Neural progenitor cell (in vitro differentiated cells): ENCODE results near the gene SLCO3A1. TPM values are rescaled to one million over a fixed set of nuclear protein-coding genes. Genes with fewer than 3 reads are reported as not detected.

ENCODE experiments used
- DNase-seq: peaks from one replicate; pipeline ENCODE4 v3.0.0-alpha.2; 2016; ENCODE audit warnings: low spot score
- H2AFZ ChIP-seq: fragments of 200-600 bp; sonication (generic); replicated peaks from 2 replicates; pipeline ENCODE4 v1.6.1; 2016; ENCODE audit warnings: antibody characterized with exemption
- H3F3A ChIP-seq: fragments of 200-600 bp; sonication (generic); 2 replicates; pipeline ENCODE4 v1.6.1; 2016; ENCODE audit warnings: antibody characterized with exemption, low read depth
- H3K27ac ChIP-seq: fragments of 200-600 bp; sonication (generic); 2 replicates; pipeline ENCODE4 v1.5.1; 2016; ENCODE audit warnings: mild to moderate bottlenecking
- H3K27me3 ChIP-seq: fragments of 200-600 bp; sonication (generic); 2 replicates; pipeline ENCODE4 v1.6.1; 2016; ENCODE audit warnings: mild to moderate bottlenecking, moderate library complexity
- H3K36me3 ChIP-seq: fragments of 200-600 bp; sonication (generic); 2 replicates; pipeline ENCODE4 v1.5.1; 2016
- H3K4me1 ChIP-seq: fragments of 200-600 bp; sonication (generic); 2 replicates; pipeline ENCODE4 v1.6.1; 2016; ENCODE audit warnings: mixed run types
- H3K4me2 ChIP-seq: fragments of 200-600 bp; sonication (generic); 2 replicates; pipeline ENCODE4 v1.6.1; 2016
- H3K4me3 ChIP-seq: fragments of 200-600 bp; sonication (generic); 2 replicates; pipeline ENCODE4 v1.5.1; 2016
- H3K79me2 ChIP-seq: fragments of 200-600 bp; sonication (generic); 2 replicates; pipeline ENCODE4 v1.6.1; 2016; ENCODE audit warnings: low read depth
- H3K9ac ChIP-seq: fragments of 200-600 bp; sonication (generic); 2 replicates; pipeline ENCODE4 v1.6.1; 2016
- H3K9me3 ChIP-seq: fragments of 200-600 bp; sonication (generic); 2 replicates; pipeline ENCODE4 v1.5.1; 2016; ENCODE audit warnings: low read depth
- H4K20me1 ChIP-seq: fragments of 200-600 bp; sonication (generic); 2 replicates; pipeline ENCODE4 v1.6.1; 2016; ENCODE audit warnings: low read depth
- H3K27ac Mint-ChIP-seq: 3 replicates; pipeline ENCODE4 v1.8.0; 2021; ENCODE audit warnings: mixed read lengths
- H3K27me3 Mint-ChIP-seq: 2 replicates; pipeline ENCODE4 v1.8.0; 2022; ENCODE audit warnings: low read depth, mild to moderate bottlenecking, inconsistent platforms, moderate library complexity, mixed read lengths; ENCODE audit not compliant: insufficient read depth
- H3K36me3 Mint-ChIP-seq: 3 replicates; pipeline ENCODE4 v1.8.0; 2021; ENCODE audit warnings: mixed read lengths
- H3K4me1 Mint-ChIP-seq: 3 replicates; pipeline ENCODE4 v1.8.0; 2021; ENCODE audit warnings: mixed read lengths
- H3K4me3 Mint-ChIP-seq: 3 replicates; pipeline ENCODE4 v1.8.0; 2021; ENCODE audit warnings: mild to moderate bottlenecking, moderate library complexity, mixed read lengths
- H3K9me3 Mint-ChIP-seq: 3 replicates; pipeline ENCODE4 v1.8.0; 2020; ENCODE audit warnings: mixed read lengths
- CTCF ChIP-seq: fragments of 200-600 bp; sonication (generic); IDR thresholded peaks from 2 replicates; pipeline ENCODE4 v1.5.1; 2017; ENCODE audit warnings: antibody characterized with exemption, mild to moderate bottlenecking
- EZH2 ChIP-seq: fragments of 200-600 bp; sonication (generic); IDR thresholded peaks from 2 replicates; pipeline ENCODE4 v1.6.1; 2017; ENCODE audit warnings: antibody characterized with exemption, mild to moderate bottlenecking, moderate library complexity
- EZH2phosphoT487 ChIP-seq: fragments of 200-600 bp; sonication (generic); IDR thresholded peaks from 2 replicates; pipeline ENCODE4 v1.6.1; 2017; ENCODE audit warnings: antibody characterized with exemption
- total RNA-seq: library from RNA; depleted of rRNA; stranded (reverse); fragments of >200 nt; gene quantifications from 2 replicates; pipeline ENCODE4 v1.2.3, GENCODE V29; 2015; ENCODE audit warnings: low replicate concordance

SLCO3A1 gene
- total RNA-seq, 1 donor from 2014 or later, result 6.6 TPM

DNA sequence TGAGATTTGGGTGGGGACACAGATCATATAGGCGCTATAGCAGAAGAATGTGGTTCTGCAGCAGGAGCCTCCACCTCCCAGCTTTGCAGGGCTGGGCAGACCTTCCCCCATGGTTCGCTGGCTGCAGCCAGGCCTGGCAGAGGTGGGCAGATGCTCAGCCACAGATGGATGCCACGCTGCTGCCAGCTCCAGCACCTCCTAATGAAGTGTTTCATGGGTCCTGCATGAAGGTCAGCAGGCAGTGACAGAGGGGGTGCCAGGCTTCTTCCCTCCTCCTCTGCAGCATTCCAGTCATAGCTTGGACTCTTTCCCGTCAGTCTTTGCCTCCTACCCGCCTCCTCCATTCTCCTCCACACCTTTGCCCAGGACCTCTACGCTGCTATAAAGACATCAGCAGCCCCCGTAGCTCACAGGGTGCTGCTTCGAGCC, 85.9 kb downstream of the SLCO3A1 start:
- H3K27me3 ChIP-seq, result no peaks in the 10 kb centered on the region
- peaks cover 5% of the 10 kb centered on the region for H3K79me2 ChIP-seq
- Mint-ChIP-seq H3K27ac (no peak overlapping the region), H3K4me3 (no peak overlapping the region), H3K9me3 (no peaks in the 10 kb centered on the region), H3K4me1 (peaks cover 43% of the 10 kb centered on the region), H3K27me3 (peaks cover 2% of the 10 kb centered on the region), H3K36me3 (peaks cover 2% of the 10 kb centered on the region)
- DNase-seq, result no peak
- no peak overlapping the region for H3K27ac ChIP-seq
- peaks cover 14% of the 10 kb centered on the region for H4K20me1 ChIP-seq
- H3K4me1 ChIP-seq, result peaks cover 22% of the 10 kb centered on the region
- no peaks in the 10 kb centered on the region for H3K36me3 ChIP-seq
- no peaks in the 10 kb centered on the region for H3K9me3 ChIP-seq
- no peaks in the 10 kb centered on the region for H3F3A ChIP-seq
- no peak overlapping the region for H3K4me3 ChIP-seq
- TF ChIP-seq EZH2, result no peak
- TF ChIP-seq CTCF, result no peak
- no peak for TF ChIP-seq EZH2phosphoT487
- no peak overlapping the region for H2AFZ ChIP-seq
- H3K4me2 ChIP-seq, result no peak overlapping the region
- H3K9ac ChIP-seq, result no peak overlapping the region

DNA sequence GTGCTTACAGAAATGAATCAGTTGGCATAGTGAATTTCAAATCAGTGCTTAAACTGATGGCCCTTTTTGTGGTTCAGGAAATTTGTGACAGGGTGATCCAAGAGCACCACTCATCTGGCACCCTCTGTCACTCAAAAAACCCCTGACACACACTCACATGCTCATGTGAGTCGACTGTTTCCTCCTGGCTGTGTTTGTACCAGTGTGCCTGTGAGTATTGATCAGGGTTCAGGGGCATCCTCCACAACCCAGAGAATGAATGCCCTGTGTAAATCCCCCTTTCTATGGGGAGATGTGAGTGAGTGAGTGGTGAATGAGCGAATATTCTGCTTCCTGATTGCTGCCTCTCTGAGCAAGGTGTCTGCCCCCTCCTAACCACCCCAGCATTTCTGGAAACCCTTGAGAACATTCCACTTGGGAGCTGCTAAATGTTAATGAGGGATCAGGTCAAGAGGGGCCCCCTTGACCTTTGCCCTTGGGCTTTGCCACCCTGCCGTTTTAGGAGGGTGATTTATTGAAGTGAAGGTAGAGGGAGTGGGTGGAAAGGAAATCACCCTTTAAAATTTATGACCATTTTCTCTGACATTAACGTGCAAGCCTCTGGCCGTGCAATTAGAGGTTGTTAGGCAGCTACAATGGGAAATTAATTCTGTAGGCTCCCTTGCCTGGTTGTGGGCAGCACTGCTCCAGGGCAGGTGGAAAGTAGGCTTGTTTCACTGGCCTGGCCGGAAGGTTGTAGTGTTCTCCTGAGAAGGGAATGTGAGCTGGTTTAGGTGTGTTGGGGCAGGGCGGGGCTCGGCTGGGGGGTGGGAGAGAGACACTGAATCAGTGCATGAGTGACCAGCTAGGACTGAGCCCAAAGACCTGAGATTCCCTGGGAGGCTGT, 87.2 kb downstream of the SLCO3A1 start:
- no peak overlapping the region for H3K27ac ChIP-seq
- DNase-seq, result no peak

GRCh38 chr15:91941871-91942658, 88.6 kb downstream of the SLCO3A1 start:
- H3K9me3 ChIP-seq, result no peaks in the 10 kb centered on the region
- H3F3A ChIP-seq, result peaks cover 5% of the 10 kb centered on the region
- Mint-ChIP-seq H3K27me3 (peaks cover 5% of the 10 kb centered on the region), H3K9me3 (no peaks in the 10 kb centered on the region), H3K36me3 (no peaks in the 10 kb centered on the region), H3K27ac (no peak overlapping the region), H3K4me1 (peaks cover 50% of the 10 kb centered on the region), H3K4me3 (no peak overlapping the region)
- no peak for DNase-seq
- TF ChIP-seq EZH2phosphoT487 (no peak), CTCF (no peak)
- H4K20me1 ChIP-seq, result peaks cover 14% of the 10 kb centered on the region
- H3K4me3 ChIP-seq, result no peak overlapping the region
- H3K27me3 ChIP-seq, result no peaks in the 10 kb centered on the region
- no peak overlapping the region for H3K4me2 ChIP-seq
- H3K36me3 ChIP-seq, result no peaks in the 10 kb centered on the region
- H3K9ac ChIP-seq, result no peak overlapping the region
- H2AFZ ChIP-seq, result no peak overlapping the region
- H3K79me2 ChIP-seq, result peaks cover 5% of the 10 kb centered on the region
- H3K27ac ChIP-seq, result no peak overlapping the region
- peaks cover 19% of the 10 kb centered on the region for H3K4me1 ChIP-seq

More for the DNA sequence above, 87.2 kb downstream of the SLCO3A1 start:
- Histone ChIP-seq H3K4me3 (no peak overlapping the region), H3K27me3 (no peaks in the 10 kb centered on the region), H3F3A (no peaks in the 10 kb centered on the region), H3K36me3 (no peaks in the 10 kb centered on the region), H3K79me2 (peaks cover 5% of the 10 kb centered on the region), H3K9me3 (no peaks in the 10 kb centered on the region), H3K4me1 (peaks cover 22% of the 10 kb centered on the region), H4K20me1 (peaks cover 14% of the 10 kb centered on the region), H2AFZ (no peak overlapping the region), H3K9ac (no peak overlapping the region), H3K4me2 (peak overlapping the region; percentile 2)
- peak overlapping the region; percentile 28 for H3K4me3 Mint-ChIP-seq
- no peaks in the 10 kb centered on the region for H3K36me3 Mint-ChIP-seq
- H3K4me1 Mint-ChIP-seq, result peaks cover 47% of the 10 kb centered on the region
- peak overlapping the region; percentile 14 for H3K27ac Mint-ChIP-seq
- TF ChIP-seq EZH2phosphoT487 (no peak), EZH2 (no peak), CTCF (no peak)
- peaks cover 5% of the 10 kb centered on the region for H3K27me3 Mint-ChIP-seq
- H3K9me3 Mint-ChIP-seq, result no peaks in the 10 kb centered on the region
